ENCODE measurements around the gene CDCP2.

- TF ChIP-seq, protein P1, sequence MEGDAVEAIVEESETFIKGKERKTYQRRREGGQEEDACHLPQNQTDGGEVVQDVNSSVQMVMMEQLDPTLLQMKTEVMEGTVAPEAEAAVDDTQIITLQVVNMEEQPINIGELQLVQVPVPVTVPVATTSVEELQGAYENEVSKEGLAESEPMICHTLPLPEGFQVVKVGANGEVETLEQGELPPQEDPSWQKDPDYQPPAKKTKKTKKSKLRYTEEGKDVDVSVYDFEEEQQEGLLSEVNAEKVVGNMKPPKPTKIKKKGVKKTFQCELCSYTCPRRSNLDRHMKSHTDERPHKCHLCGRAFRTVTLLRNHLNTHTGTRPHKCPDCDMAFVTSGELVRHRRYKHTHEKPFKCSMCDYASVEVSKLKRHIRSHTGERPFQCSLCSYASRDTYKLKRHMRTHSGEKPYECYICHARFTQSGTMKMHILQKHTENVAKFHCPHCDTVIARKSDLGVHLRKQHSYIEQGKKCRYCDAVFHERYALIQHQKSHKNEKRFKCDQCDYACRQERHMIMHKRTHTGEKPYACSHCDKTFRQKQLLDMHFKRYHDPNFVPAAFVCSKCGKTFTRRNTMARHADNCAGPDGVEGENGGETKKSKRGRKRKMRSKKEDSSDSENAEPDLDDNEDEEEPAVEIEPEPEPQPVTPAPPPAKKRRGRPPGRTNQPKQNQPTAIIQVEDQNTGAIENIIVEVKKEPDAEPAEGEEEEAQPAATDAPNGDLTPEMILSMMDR (IDR thresholded peaks at IDR 0.05; ENCODE audit: insufficient read depth, low read depth, low read length): no peak
- TF ChIP-seq EZH2 (IDR thresholded peaks at IDR 0.05; ENCODE audit: insufficient read depth, low read length): no peak
Observed at GRCh38 chr1:54120698-54121481, 31.9 kb downstream of the CDCP2 start.
